ENCODE results near the gene WNT2B.

The WNT2B gene

GRCh38 chr1:112496290-112496689, 12.5 kb upstream of the WNT2B start:
- TF ChIP-seq CTCF (IDR thresholded peaks at IDR 0.05; ENCODE audit: extremely low read depth, missing control alignments): no peak
- DNase-seq (ENCODE audit: low spot score): no peak

- peak; percentile 63 for TF ChIP-seq CTCF (IDR thresholded peaks at IDR 0.05; ENCODE audit: extremely low read depth, missing control alignments)
- peak; percentile 76 for DNase-seq (ENCODE audit: low spot score)
Observed at GRCh38 chr1:112501810-112502641, 6.7 kb upstream of the WNT2B start.

GRCh38 chr1:112502826-112503225, 5.9 kb upstream of the WNT2B start:
- TF ChIP-seq CTCF (IDR thresholded peaks at IDR 0.05; ENCODE audit: extremely low read depth, missing control alignments): no peak
- DNase-seq (ENCODE audit: low spot score): no peak

GRCh38 chr1:112504001-112504660, 4.6 kb upstream of the WNT2B start:
- DNase-seq (ENCODE audit: low spot score): no peak
- no peak for TF ChIP-seq CTCF (IDR thresholded peaks at IDR 0.05; ENCODE audit: extremely low read depth, missing control alignments)

GRCh38 chr1:112504661-112505399, 3.9 kb upstream of the WNT2B start:
- TF ChIP-seq CTCF (IDR thresholded peaks at IDR 0.05; ENCODE audit: extremely low read depth, missing control alignments): no peak
- no peak for DNase-seq (ENCODE audit: low spot score)

- no peak for TF ChIP-seq CTCF (IDR thresholded peaks at IDR 0.05; ENCODE audit: extremely low read depth, missing control alignments)
- DNase-seq (ENCODE audit: low spot score): no peak
Observed at GRCh38 chr1:112505400-112505785, 3.4 kb upstream of the WNT2B start.

GRCh38 chr1:112505878-112506277, 2.9 kb upstream of the WNT2B start:
- no peak for DNase-seq (ENCODE audit: low spot score)
- TF ChIP-seq CTCF (IDR thresholded peaks at IDR 0.05; ENCODE audit: extremely low read depth, missing control alignments): no peak

Data from GM20000 (cell line).